HCT116 (cell line): ENCODE measurements around the gene CTU1. TPM values are rescaled to one million over a fixed set of nuclear protein-coding genes. Genes with fewer than 3 reads are reported as not detected.

ENCODE experiments used
- ATAC-seq: fragments of 200-7000 bp; cut with Tn5 transposase; 2 replicates; pipeline ENCODE4 v1.9.1; 2020; ENCODE audit warnings: mild to moderate bottlenecking, moderate library complexity
- BruUV-seq: library from RNA; stranded (reverse); fragments of 400-500 nt; replicated peaks from 2 replicates; lab custom pipeline; 2021; lab: Mats Ljungman, UMichigan
- CTCF ChIA-PET: fragments of 300-600 bp; sonication (Branson Sonifier 250); formaldehyde crosslinking; loops from one replicate; lab custom pipeline; 2021; ENCODE audit warnings: antibody characterized with exemption; lab: Charles Lee
- POLR2A ChIA-PET: fragments of 300-600, 350-600 bp; sonication (Branson Sonifier 250); formaldehyde crosslinking; loops from one replicate; lab custom pipeline; 2021; ENCODE audit warnings: antibody characterized with exemption; lab: Charles Lee
- RAD21 ChIA-PET, 2 experiments: fragments of 300-600 bp; sonication (Branson Sonifier 250); formaldehyde crosslinking; loops; one replicate each; lab custom pipeline; 2023; ENCODE audit warnings: low total read pairs in 2 of 2; ENCODE audit not compliant: uncharacterized antibody in 2 of 2, unreplicated experiment in 2 of 2, low non-redundant PET in 1 of 2; lab: Charles Lee
- DNase-seq: peaks from one replicate; pipeline ENCODE4 v3.0.0-alpha.2; 2010; ENCODE audit warnings: low read depth, low spot score
- H2AFZ ChIP-seq: fragments of 200-600 bp; shearing (Covaris generic), sonication (generic); 2 replicates; pipeline ENCODE4 v1.6.1; 2017; ENCODE audit warnings: low read depth, mixed run types, mixed read lengths, antibody characterized with exemption, low read length; ENCODE audit not compliant: poor library complexity, severe bottlenecking
- H3K27ac ChIP-seq: 2 replicates; pipeline ENCODE4 v1.5.1; 2012; ENCODE audit warnings: low read depth, low read length
- H3K27me3 ChIP-seq: fragments of 200-600 bp; sonication (generic); 2 replicates; pipeline ENCODE4 v1.6.1; 2016; ENCODE audit warnings: mixed run types, low read length, mixed read lengths; ENCODE audit not compliant: insufficient read depth
- H3K36me3 ChIP-seq, 2 experiments: fragments of 200-500 bp in 1 of 2; fragments of 200-600 bp in 1 of 2; sonication (Bioruptor generic) in 1 of 2; sonication (generic) in 1 of 2; 2 replicates each; pipeline versions ENCODE4 v1.5.1 to v1.6.1; 2014 to 2016; ENCODE audit warnings: low read length in 2 of 2, inconsistent platforms in 1 of 2, mixed read lengths in 1 of 2, mixed run types in 1 of 2; ENCODE audit not compliant: insufficient read depth in 2 of 2, control insufficient read depth in 1 of 2
- H3K4me1 ChIP-seq, 2 experiments: fragments of 200-600 bp in 1 of 2; sonication (generic) in 1 of 2; 2 replicates each; pipeline versions ENCODE4 v1.5.1 to v1.6.1; 2012 to 2017; ENCODE audit warnings: low read length in 2 of 2, inconsistent platforms in 1 of 2, mild to moderate bottlenecking in 1 of 2, mixed read lengths in 1 of 2, mixed run types in 1 of 2, moderate library complexity in 1 of 2; ENCODE audit not compliant: insufficient read depth in 2 of 2, control insufficient read depth in 1 of 2
- H3K4me2 ChIP-seq: fragments of 200-600 bp; sonication (generic); 2 replicates; pipeline ENCODE4 v1.6.1; 2017; ENCODE audit warnings: mixed run types, low read length, mixed read lengths
- H3K4me3 ChIP-seq, 2 experiments: fragments of 200-600 bp in 1 of 2; sonication (generic) in 1 of 2; replicated peaks in 1 of 2; 2 replicates each; pipeline ENCODE4 v1.5.1; 2011 to 2016; ENCODE audit warnings: low read length in 2 of 2, control low read depth in 1 of 2, low read depth in 1 of 2, mild to moderate bottlenecking in 1 of 2, mixed read lengths in 1 of 2, mixed run types in 1 of 2
- H3K79me2 ChIP-seq: fragments of 200-600 bp; sonication (generic); 2 replicates; pipeline ENCODE4 v1.6.1; 2017; ENCODE audit warnings: mild to moderate bottlenecking, mixed run types, low read length, moderate library complexity, mixed read lengths; ENCODE audit not compliant: insufficient read depth
- H3K9ac ChIP-seq: fragments of 200-600 bp; sonication (generic); 2 replicates; pipeline ENCODE4 v1.6.1; 2016; ENCODE audit warnings: low read length, mixed read lengths
- H3K9me2 ChIP-seq: fragments of 200-600 bp; sonication (generic), shearing (Covaris generic); 2 replicates; pipeline ENCODE4 v1.6.1; 2017; ENCODE audit warnings: mixed run types, mild to moderate bottlenecking, moderate library complexity; ENCODE audit not compliant: insufficient read depth
- H3K9me3 ChIP-seq, 2 experiments: fragments of 200-500 bp in 1 of 2; fragments of 200-600 bp in 1 of 2; sonication (Bioruptor generic) in 1 of 2; sonication (generic) in 1 of 2; 2 replicates each; pipeline ENCODE4 v1.6.1; 2014 to 2017; ENCODE audit warnings: low read length in 2 of 2, mixed read lengths in 2 of 2, inconsistent platforms in 1 of 2, low read depth in 1 of 2, mild to moderate bottlenecking in 1 of 2, mixed run types in 1 of 2, moderate library complexity in 1 of 2; ENCODE audit not compliant: control insufficient read depth in 1 of 2, insufficient read depth in 1 of 2
- H4K20me1 ChIP-seq: fragments of 200-600 bp; sonication (generic), shearing (Covaris generic); 2 replicates; pipeline ENCODE4 v1.6.1; 2017; ENCODE audit warnings: mixed run types, mild to moderate bottlenecking, moderate library complexity; ENCODE audit not compliant: insufficient read depth
- CEBPB ChIP-seq: IDR thresholded peaks from 2 replicates; pipeline ENCODE4 v1.6.1; 2012; ENCODE audit warnings: low read depth
- EGR1 ChIP-seq: IDR thresholded peaks from 2 replicates; pipeline ENCODE4 v1.6.1; 2012; ENCODE audit warnings: low read depth
- ELF1 ChIP-seq: IDR thresholded peaks from 2 replicates; pipeline ENCODE4 v1.6.1; 2012; ENCODE audit warnings: low read depth, borderline replicate concordance
- EZH2 ChIP-seq: fragments of 200-600 bp; sonication (generic); IDR thresholded peaks from 2 replicates; pipeline ENCODE4 v1.6.1; 2017; ENCODE audit warnings: antibody characterized with exemption, mixed run types
- JUND ChIP-seq: IDR thresholded peaks from 2 replicates; pipeline ENCODE4 v1.6.1; 2012
- POLR2A ChIP-seq: IDR thresholded peaks from 2 replicates; pipeline ENCODE4 v1.7.0; 2011; ENCODE audit warnings: borderline replicate concordance; ENCODE audit not compliant: insufficient read depth, insufficient read length; ENCODE audit errors: extremely low read depth
- RAD21 ChIP-seq: IDR thresholded peaks from 2 replicates; pipeline ENCODE4 v1.6.1; 2012; ENCODE audit warnings: low read depth, mild to moderate bottlenecking
- SIN3A ChIP-seq: IDR thresholded peaks from 2 replicates; pipeline ENCODE4 v1.6.1; 2012; ENCODE audit warnings: low read depth
- SP1 ChIP-seq: IDR thresholded peaks from 2 replicates; pipeline ENCODE4 v1.6.1; 2012; ENCODE audit warnings: low read depth
- SRF ChIP-seq: IDR thresholded peaks from 2 replicates; pipeline ENCODE4 v1.6.1; 2012; ENCODE audit warnings: low read depth
- YY1 ChIP-seq: IDR thresholded peaks from 2 replicates; pipeline ENCODE4 v1.6.1; 2011; ENCODE audit warnings: low read length, low read depth, moderate library complexity, mild to moderate bottlenecking; ENCODE audit not compliant: insufficient replicate concordance; ENCODE audit errors: extremely low read depth
- intact Hi-C: fragments of 100-400 bp; cut with micrococcal nuclease; formaldehyde crosslinking; loops from 2 replicates; pipeline ENCODE4 v1.10.0; 2022
- total RNA-seq: library from RNA; stranded (reverse); gene quantifications from one replicate; pipeline ENCODE4 v1.2.1, GENCODE V29; 2021; ENCODE audit not compliant: unreplicated experiment
- TF ChIP-seq, protein P1 (sequence below): IDR thresholded peaks from 2 replicates; pipeline ENCODE4 v1.6.1; 2012
- TF ChIP-seq, protein P2 (sequence below): IDR thresholded peaks from 2 replicates; pipeline ENCODE4 v1.6.1; 2012; ENCODE audit warnings: low read depth
- TF ChIP-seq, protein P3 (sequence below): IDR thresholded peaks from 2 replicates; pipeline ENCODE4 v1.6.1; 2011; ENCODE audit warnings: mild to moderate bottlenecking, low read length, moderate library complexity; ENCODE audit not compliant: insufficient replicate concordance; ENCODE audit errors: extremely low read depth

The CTU1 gene
- total RNA-seq, 1 experiment from 2014 or later, result 14.0 TPM

DNA sequence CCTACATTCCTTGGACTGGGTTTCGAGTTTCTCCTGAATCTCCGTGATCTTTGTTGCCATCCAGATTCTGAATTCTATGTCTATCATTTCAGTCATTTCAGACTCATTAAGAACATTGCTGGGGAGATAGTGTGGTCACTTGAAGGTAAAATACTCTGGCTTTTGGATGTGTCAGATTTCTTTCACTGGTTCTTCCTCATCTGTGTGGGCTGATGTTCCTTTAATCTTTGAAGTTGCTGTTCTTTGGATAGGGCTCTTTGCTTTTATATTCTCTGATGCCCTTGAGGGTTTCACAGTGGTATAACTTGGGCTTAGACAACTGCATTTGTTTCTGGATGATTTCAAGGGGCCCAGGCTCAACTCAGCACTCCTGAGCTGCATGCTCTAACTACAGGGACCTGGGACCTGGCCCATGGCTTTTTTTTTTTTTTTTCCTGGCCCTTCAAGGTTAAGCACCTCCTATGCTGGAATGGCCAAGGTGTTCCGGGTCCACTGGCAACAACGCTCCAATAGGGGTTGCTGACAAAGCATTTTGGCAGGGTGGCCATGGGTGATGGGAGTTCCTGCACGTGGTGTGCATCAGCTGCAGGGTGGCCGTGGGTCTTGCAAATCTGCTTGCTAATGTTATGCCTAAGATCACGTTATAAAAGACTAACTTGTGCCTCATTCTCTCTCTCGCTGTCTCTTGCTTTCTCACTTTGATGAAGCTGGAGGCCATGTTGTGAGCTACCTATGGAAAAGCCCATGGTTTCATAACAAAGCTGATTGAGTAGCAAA is 28.0 kb upstream of the CTU1 start:
- Histone ChIP-seq H3K27ac (no peak overlapping the region), H3K79me2 (no peaks in the 10 kb centered on the region), H4K20me1 (no peaks in the 10 kb centered on the region), H3K9me2 (no peaks in the 10 kb centered on the region), H3K4me1 (peaks cover 0 to 7% of the 10 kb centered on the region in 2 experiments; a peak in 1 of 4 replicates), H3K4me3 (no peak overlapping the region), H3K36me3 (no peaks in the 10 kb centered on the region), H3K9me3 (no peaks in the 10 kb centered on the region), H3K27me3 (peaks cover 4% of the 10 kb centered on the region; the same call in 1 of the 2 replicates), H3K9ac (no peak overlapping the region), H3K4me2 (no peak overlapping the region), H2AFZ (no peak overlapping the region)
- DNase-seq (no peak), ATAC-seq (no peak)
- BruUV-seq, result no TSS peak
- intact Hi-C loops, result no loop called here
- ChIA-PET CTCF (no interaction called here), POLR2A (no interaction called here), RAD21 (no interaction called here)
- TF ChIP-seq CEBPB (no peak), JUND (no peak), SIN3A (no peak), SRF (no peak), EGR1 (no peak)
- TF ChIP-seq, protein P1, sequence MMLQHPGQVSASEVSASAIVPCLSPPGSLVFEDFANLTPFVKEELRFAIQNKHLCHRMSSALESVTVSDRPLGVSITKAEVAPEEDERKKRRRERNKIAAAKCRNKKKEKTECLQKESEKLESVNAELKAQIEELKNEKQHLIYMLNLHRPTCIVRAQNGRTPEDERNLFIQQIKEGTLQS, result no peak

DNA sequence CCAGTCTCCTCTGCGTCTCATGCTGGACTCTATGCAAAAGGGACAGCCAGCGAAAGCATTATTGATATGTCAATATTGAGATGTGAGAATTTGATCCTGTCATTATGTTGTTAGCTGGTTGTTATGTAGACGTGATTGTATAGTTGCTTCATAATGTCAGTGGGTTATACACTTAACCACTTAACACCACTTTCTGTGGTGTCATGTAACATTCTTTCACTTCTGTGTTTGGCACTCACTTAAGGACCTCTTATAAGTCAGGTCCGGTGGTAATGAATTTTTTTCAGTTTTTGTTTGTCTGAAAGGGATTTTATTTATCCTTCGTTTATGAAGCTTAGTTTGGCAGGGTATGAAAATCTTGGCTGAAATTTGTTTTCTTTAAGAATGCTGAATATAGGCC is 26.8 kb upstream of the CTU1 start:
- no peak for ATAC-seq
- no TSS peak for BruUV-seq
- TF ChIP-seq RAD21 (no peak), SP1 (no peak), POLR2A (no peak), ELF1 (no peak), SRF (no peak), EGR1 (no peak), YY1 (no peak), EZH2 (no peak), SIN3A (no peak)
- TF ChIP-seq, protein P1, result no peak
- TF ChIP-seq, protein P2, sequence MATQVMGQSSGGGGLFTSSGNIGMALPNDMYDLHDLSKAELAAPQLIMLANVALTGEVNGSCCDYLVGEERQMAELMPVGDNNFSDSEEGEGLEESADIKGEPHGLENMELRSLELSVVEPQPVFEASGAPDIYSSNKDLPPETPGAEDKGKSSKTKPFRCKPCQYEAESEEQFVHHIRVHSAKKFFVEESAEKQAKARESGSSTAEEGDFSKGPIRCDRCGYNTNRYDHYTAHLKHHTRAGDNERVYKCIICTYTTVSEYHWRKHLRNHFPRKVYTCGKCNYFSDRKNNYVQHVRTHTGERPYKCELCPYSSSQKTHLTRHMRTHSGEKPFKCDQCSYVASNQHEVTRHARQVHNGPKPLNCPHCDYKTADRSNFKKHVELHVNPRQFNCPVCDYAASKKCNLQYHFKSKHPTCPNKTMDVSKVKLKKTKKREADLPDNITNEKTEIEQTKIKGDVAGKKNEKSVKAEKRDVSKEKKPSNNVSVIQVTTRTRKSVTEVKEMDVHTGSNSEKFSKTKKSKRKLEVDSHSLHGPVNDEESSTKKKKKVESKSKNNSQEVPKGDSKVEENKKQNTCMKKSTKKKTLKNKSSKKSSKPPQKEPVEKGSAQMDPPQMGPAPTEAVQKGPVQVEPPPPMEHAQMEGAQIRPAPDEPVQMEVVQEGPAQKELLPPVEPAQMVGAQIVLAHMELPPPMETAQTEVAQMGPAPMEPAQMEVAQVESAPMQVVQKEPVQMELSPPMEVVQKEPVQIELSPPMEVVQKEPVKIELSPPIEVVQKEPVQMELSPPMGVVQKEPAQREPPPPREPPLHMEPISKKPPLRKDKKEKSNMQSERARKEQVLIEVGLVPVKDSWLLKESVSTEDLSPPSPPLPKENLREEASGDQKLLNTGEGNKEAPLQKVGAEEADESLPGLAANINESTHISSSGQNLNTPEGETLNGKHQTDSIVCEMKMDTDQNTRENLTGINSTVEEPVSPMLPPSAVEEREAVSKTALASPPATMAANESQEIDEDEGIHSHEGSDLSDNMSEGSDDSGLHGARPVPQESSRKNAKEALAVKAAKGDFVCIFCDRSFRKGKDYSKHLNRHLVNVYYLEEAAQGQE, result no peak
- TF ChIP-seq, protein P3, sequence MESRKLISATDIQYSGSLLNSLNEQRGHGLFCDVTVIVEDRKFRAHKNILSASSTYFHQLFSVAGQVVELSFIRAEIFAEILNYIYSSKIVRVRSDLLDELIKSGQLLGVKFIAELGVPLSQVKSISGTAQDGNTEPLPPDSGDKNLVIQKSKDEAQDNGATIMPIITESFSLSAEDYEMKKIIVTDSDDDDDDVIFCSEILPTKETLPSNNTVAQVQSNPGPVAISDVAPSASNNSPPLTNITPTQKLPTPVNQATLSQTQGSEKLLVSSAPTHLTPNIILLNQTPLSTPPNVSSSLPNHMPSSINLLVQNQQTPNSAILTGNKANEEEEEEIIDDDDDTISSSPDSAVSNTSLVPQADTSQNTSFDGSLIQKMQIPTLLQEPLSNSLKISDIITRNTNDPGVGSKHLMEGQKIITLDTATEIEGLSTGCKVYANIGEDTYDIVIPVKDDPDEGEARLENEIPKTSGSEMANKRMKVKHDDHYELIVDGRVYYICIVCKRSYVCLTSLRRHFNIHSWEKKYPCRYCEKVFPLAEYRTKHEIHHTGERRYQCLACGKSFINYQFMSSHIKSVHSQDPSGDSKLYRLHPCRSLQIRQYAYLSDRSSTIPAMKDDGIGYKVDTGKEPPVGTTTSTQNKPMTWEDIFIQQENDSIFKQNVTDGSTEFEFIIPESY, result no peak

More for the DNA sequence above, 26.8 kb upstream of the CTU1 start:
- Histone ChIP-seq H3K4me3 (no peak overlapping the region), H3K9me2 (no peaks in the 10 kb centered on the region), H3K27ac (no peak overlapping the region), H3K9ac (no peak overlapping the region), H3K4me2 (no peak overlapping the region), H3K9me3 (no peaks in the 10 kb centered on the region), H3K79me2 (no peaks in the 10 kb centered on the region), H3K4me1 (peaks cover 0 to 7% of the 10 kb centered on the region in 2 experiments; a peak in 1 of 4 replicates), H3K36me3 (no peaks in the 10 kb centered on the region), H3K27me3 (peaks cover 4% of the 10 kb centered on the region; the same call in 1 of the 2 replicates), H4K20me1 (no peaks in the 10 kb centered on the region), H2AFZ (no peak overlapping the region)
- no peak for DNase-seq
- intact Hi-C loops, result no loop called here
- ChIA-PET POLR2A (no interaction called here), RAD21 (no interaction called here), CTCF (no interaction called here)
